GM06990 (cell line): ENCODE measurements around the gene CSH2.
"Not testable (repeated sequence)": the region's sequence is repeated elsewhere in the genome, so short reads cannot be mapped to it uniquely, and the experiment has no call there.

ENCODE experiments used
- DNase-seq: peaks from one replicate; pipeline ENCODE4 v3.0.0-alpha.2; 2011; ENCODE audit not compliant: insufficient read length; ENCODE audit errors: extremely low read depth
- H3K27me3 ChIP-seq: replicated peaks from 2 replicates; pipeline ENCODE4 v1.6.0; 2011; ENCODE audit warnings: low read length; ENCODE audit not compliant: control insufficient read depth, insufficient read depth
- H3K36me3 ChIP-seq: 2 replicates; pipeline ENCODE4 v1.5.1; 2011; ENCODE audit warnings: low read length; ENCODE audit not compliant: control insufficient read depth, insufficient read depth
- H3K4me3 ChIP-seq: replicated peaks from 2 replicates; pipeline ENCODE4 v1.5.1; 2011; ENCODE audit warnings: low read depth, mild to moderate bottlenecking, control low read depth, low read length
- CTCF ChIP-seq: IDR thresholded peaks from 2 replicates; pipeline ENCODE4 v1.5.1; 2011; ENCODE audit warnings: low read length, control low read depth, mild to moderate bottlenecking, inconsistent platforms; ENCODE audit not compliant: insufficient read depth, poor library complexity, severe bottlenecking

The CSH2 gene

DNA sequence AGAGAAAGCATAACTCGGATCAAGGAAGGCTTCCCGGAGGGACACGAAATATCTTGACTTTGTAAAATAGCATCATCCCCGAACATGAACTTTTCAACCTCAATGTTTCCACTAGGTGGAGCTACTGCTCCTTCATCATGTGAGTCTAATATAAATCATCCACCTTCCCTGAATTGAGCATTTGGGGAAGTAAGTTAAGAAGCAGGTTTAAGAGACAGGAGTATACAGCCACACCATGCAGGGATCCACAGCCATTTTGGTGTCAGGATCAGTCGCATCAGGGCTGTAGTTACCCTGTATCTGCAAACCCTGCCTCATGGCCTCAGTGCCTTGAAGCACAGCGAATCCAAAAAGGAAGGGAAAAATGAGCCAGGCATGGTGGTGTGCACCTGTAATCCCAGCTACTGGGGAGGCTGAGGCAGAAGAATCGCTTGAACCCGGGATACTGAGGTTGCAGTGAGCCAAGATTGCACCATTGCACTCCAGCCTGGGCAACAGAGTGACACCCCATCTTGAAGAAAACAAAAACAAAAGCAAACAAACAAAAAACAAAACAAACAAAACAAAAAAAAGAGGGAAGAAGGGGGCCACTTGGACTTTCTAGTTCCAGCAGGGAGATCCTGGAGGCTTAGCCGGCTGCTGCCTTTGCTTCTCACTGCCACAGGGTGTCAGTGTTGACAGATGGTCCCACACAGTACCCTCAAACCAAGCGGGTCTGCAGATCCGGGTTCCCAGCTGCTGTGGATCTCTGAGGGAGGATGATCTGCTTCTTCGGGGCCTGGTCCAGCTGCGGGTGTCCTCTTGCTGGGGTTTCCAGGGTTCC, 15.8 kb upstream of the CSH2 start:
- not testable (repeated sequence) for H3K36me3 ChIP-seq, DNase-seq, H3K27me3 ChIP-seq, H3K4me3 ChIP-seq
- TF ChIP-seq CTCF: peak; percentile 41

DNA sequence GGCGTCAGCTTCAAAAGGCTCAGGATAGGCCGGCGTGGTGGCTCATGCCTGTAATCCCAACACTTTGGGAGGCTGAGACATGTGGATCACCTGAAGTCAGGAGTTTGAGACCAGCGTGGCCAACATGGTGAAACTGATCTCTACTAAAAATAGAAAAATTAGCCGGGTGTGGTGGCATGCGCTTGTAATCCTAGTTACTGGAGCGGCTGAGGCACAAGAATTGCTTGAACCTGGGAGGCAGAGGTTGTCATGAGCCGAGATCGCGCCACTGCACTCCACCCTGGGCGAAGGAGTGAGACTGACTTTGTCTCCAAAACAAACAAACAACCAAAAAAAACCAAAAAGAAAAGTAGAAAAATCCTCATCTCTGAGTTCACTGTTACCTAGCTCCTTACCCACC, 11.6 kb upstream of the CSH2 start:
- not testable (repeated sequence) for H3K4me3 ChIP-seq, H3K27me3 ChIP-seq, DNase-seq, H3K36me3 ChIP-seq

GRCh38 chr17:63882626-63883126, 9.2 kb upstream of the CSH2 start:
- DNase-seq, H3K36me3 ChIP-seq, H3K27me3 ChIP-seq, H3K4me3 ChIP-seq: not testable (repeated sequence)

DNA sequence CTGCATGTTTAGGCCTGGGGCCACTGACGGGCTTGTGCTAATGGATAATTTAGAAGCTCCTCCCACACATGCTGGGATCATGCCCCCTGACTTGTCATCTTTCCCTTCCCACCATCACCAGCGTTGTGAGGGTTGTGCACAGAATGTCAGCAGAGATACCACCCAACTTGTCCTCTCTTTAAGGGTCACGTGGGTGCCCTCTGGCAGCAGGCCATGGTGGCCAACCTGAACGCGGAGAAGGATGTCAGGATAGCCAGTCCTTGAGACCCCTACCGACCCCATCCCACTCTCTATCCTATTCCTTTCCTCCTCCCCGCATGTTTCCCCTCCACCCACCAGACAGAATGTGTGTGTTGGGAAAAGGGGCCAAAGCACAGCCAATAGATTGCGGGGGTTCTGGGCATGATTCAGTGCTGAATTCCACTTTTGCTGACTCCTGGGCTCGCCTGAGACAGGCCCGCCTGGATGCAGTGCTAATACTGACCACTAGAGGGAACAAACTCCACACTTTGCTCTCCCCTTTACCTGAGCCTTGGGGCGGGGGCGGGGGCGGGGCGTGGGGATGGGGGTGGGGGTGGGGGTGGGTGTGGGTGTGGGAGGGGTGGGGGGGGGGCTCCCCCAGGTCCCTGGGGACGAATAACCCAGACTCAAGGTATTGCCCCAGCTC, 8.6 kb upstream of the CSH2 start, which contains the start of gene GH2:
Gene GH2, minus strand, starts transcription at position 10 of the 667 bp plus-strand sequence. CDS start 143 bp downstream, outside the sequence.
- Histone ChIP-seq H3K27me3 (no peaks in the 10 kb centered on the region), H3K4me3 (no peak within 1 kb of the TSS), H3K36me3 (no peaks in the 10 kb centered on the region)
- DNase-seq: no peak
- TF ChIP-seq CTCF: peak; percentile 74

- DNase-seq, H3K4me3 ChIP-seq, H3K27me3 ChIP-seq, H3K36me3 ChIP-seq: not testable (repeated sequence)
Observed at GRCh38 chr17:63881337-63881736, 7.9 kb upstream of the CSH2 start.

DNA sequence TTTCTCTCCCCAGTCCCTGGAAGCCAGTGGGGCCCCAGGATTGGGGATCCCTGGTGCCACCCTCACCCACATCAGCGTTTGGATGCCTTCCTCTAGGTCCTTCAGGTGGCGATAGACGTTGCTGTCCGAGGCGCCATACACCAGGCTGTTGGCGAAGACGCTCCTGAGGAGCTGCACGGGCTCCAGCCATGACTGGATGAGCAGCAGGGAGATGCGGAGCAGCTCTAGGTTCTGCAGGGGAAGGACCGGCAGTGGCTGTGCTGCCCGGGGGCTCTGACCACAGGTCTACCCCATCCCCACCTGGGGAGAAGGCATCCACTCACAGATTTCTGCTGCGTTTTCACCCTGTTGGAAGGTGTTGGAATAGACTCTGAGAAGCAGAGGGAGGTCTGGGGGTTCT, 7.2 kb upstream of the CSH2 start:
- Histone ChIP-seq H3K27me3 (no peaks in the 10 kb centered on the region), H3K36me3 (no peaks in the 10 kb centered on the region), H3K4me3 (no peak overlapping the region)
- TF ChIP-seq CTCF: no peak
- no peak for DNase-seq

GRCh38 chr17:63878413-63878812, 4.9 kb upstream of the CSH2 start:
- not testable (repeated sequence) for H3K36me3 ChIP-seq, H3K27me3 ChIP-seq, H3K4me3 ChIP-seq, DNase-seq

GRCh38 chr17:63874693-63875092, 1.2 kb upstream of the CSH2 start:
- not testable (repeated sequence) for H3K4me3 ChIP-seq, H3K36me3 ChIP-seq, H3K27me3 ChIP-seq, DNase-seq

- not testable (repeated sequence) for H3K4me3 ChIP-seq, H3K27me3 ChIP-seq, DNase-seq, H3K36me3 ChIP-seq
Observed at GRCh38 chr17:63874061-63874626, 667 bp upstream of the CSH2 start.

DNA sequence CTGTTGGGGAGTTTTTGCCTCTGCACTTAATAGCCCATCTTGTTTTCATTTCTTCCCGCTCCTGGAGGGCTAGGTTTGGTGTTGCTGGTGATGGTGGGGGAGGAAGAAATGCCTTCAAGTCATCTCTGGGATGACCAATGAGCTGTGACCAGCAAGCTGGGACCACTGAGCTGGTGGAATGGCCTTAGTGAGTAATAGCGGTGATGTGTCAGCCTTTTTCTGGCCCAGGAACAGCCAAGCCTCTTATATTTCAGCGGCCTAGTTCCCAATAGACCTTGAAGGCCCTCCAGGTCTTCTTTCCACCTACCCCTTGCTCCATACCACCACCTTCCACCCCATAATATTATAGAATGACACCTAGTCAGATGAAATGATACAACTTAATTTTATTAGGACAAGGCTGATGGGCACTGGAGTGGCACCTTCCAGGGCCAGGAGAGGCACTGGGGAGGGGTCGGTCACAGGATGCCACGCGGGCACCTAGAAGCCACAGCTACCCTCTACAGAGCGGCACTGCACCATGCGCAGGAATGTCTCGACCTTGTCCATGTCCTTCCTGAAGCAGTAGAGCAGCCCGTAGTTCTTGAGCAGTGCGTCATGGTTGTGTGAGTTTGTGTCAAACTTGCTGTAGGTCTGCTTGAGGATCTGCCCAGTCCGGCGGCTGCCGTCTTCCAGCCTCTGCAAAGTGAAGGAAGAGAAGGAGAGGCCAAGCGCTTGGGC, 1.7 kb downstream of the CSH2 start:
- not testable (repeated sequence) for H3K4me3 ChIP-seq, DNase-seq, H3K36me3 ChIP-seq, H3K27me3 ChIP-seq
